HepG2 (cell line): ENCODE measurements around the gene SHANK2.

ENCODE experiments used
- ELF4 ChIP-seq: sonication (generic); formaldehyde crosslinking; IDR thresholded peaks from 2 replicates; pipeline ENCODE4 v1.5.0; 2020; ENCODE audit warnings: missing genetic modification reagents, mild to moderate bottlenecking, moderate library complexity, borderline replicate concordance
- JUNB ChIP-seq: sonication (generic); formaldehyde crosslinking; IDR thresholded peaks from 2 replicates; pipeline ENCODE4 v1.8.0; 2022; ENCODE audit warnings: missing genetic modification reagents, mild to moderate bottlenecking, borderline replicate concordance
- PITX1 ChIP-seq: sonication (generic); formaldehyde crosslinking; IDR thresholded peaks from 2 replicates; pipeline ENCODE4 v1.5.1; 2020; ENCODE audit warnings: mild to moderate bottlenecking, missing genetic modification reagents
- SNRNP70 ChIP-seq: fragments of 200-400 bp; formaldehyde crosslinking; IDR thresholded peaks from 2 replicates; pipeline ENCODE4 v1.6.1; 2017; ENCODE audit warnings: mild to moderate bottlenecking, low read depth, low read length, moderate library complexity
- ZFP36 ChIP-seq: fragments of 150-350 bp; IDR thresholded peaks from 2 replicates; pipeline ENCODE4 v1.6.1; 2018; ENCODE audit warnings: borderline replicate concordance, low read length, low read depth; ENCODE audit not compliant: partially characterized antibody
- ZKSCAN1 ChIP-seq: fragments of 150-350 bp; IDR thresholded peaks from 2 replicates; pipeline ENCODE4 v1.6.1; 2014; ENCODE audit warnings: low read length

DNA sequence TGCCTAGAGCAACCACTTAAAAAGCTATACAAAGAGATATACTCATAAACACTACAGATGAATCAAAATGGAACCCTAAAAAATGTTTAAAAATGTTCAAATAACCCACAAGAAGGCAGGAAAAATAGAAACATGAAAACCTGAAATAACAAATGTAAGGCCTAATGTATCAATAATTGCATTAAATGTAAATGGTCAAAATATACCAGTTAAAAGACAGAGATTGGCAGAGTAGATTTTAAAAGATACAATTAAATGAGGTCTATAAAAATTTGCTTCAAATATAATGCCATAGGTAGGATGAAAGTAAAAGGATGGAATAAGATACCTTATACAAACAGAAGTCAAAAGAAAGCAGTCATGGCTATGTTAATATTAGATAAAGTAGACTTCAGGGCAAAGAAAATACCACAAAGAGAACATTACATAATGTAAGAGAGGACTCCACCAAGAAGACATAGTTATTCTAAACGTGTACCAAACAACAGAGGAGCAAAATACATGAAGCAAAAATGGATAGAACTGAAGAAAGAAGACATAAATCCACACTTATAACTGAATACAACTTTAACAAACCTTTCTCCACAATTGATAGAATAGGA, 25.2 kb downstream of the SHANK2 start:
- no peak for TF ChIP-seq JUNB (CRISPR knock-in tag)
- no peak for TF ChIP-seq PITX1 (CRISPR knock-in tag)
- no peak for TF ChIP-seq SNRNP70
- no peak for TF ChIP-seq ZKSCAN1
- TF ChIP-seq ZFP36 = no peak
- TF ChIP-seq ELF4 (CRISPR knock-in tag) = no peak
